Right atrium auricular region (tissue), 2 donors: Measurements from ENCODE around the gene ZNF784. TPM values are rescaled to one million over a fixed set of nuclear protein-coding genes. Genes with fewer than 3 reads are reported as not detected.
A peak's percentile ranks its signal among the peaks of the same experiment; 100 is the strongest.

ENCODE experiments used
- DNase-seq: peaks from one replicate; pipeline ENCODE4 v3.0.0-alpha.2; 2019; ENCODE audit warnings: low spot score
- H3K27ac ChIP-seq, 2 donors: fragments of 200-600 bp; sonication (generic); 1 replicate in 1 of 2; 2 replicates in 1 of 2; pipeline ENCODE4 v1.5.1; 2016 to 2019
- H3K27me3 ChIP-seq, 2 donors: fragments of 200-600 bp; sonication (generic); one replicate each; pipeline versions ENCODE4 v1.5.1 to v1.6.0; 2017 to 2019
- H3K36me3 ChIP-seq: fragments of 200-600 bp; sonication (generic); one replicate; pipeline ENCODE4 v1.5.1; 2016
- H3K4me1 ChIP-seq, 2 donors: fragments of 200-600 bp; sonication (generic); one replicate each; pipeline versions ENCODE4 v1.5.1 to v1.6.0; 2017 to 2019
- H3K4me3 ChIP-seq, 2 donors: fragments of 200-600 bp; sonication (generic); 1 replicate in 1 of 2; 2 replicates in 1 of 2; pipeline ENCODE4 v1.5.1; 2017 to 2019; ENCODE audit warnings: mild to moderate bottlenecking in 1 of 2, moderate library complexity in 1 of 2
- H3K9me3 ChIP-seq, 2 donors: fragments of 200-600 bp; sonication (generic); one replicate each; pipeline ENCODE4 v1.5.1; 2019
- CTCF ChIP-seq, 2 donors: fragments of 200-600 bp; sonication (generic); IDR thresholded peaks; one replicate each; pipeline ENCODE4 v1.5.1; 2019; ENCODE audit warnings: antibody characterized with exemption in 2 of 2
- total RNA-seq, 2 donors: library from RNA; depleted of rRNA; stranded (reverse); fragments of >200 nt; gene quantifications; one replicate each; pipeline ENCODE4 v1.1.0, GENCODE V29; 2016

Gene ZNF784
- total RNA-seq, 2 donors from 2014 or later, result 7.8 to 10.6 TPM

GRCh38 chr19:55623130-55623529 is 1.2 kb downstream of the ZNF784 start:
- TF ChIP-seq CTCF (IDR thresholded peaks at IDR 0.05), result no peak
- Histone ChIP-seq H3K4me1 (peaks cover 0 to 22% of the 10 kb centered on the region in 2 donors), H3K27ac (peak overlapping the region; percentile 97 to 99), H3K9me3 (no peaks in the 10 kb centered on the region), H3K4me3 (no peak overlapping the region), H3K36me3 (peaks cover under 1% of the 10 kb centered on the region), H3K27me3 (no peaks in the 10 kb centered on the region)
- DNase-seq, result no peak

GRCh38 chr19:55622242-55622969 is 2.0 kb downstream of the ZNF784 start:
- no peaks in the 10 kb centered on the region for H3K9me3 ChIP-seq
- DNase-seq, result no peak
- H3K4me3 ChIP-seq, result no peak overlapping the region
- peak overlapping the region in 1 of 2 donors; percentile 99 for H3K27ac ChIP-seq
- TF ChIP-seq CTCF (IDR thresholded peaks at IDR 0.05), result no peak
- no peaks in the 10 kb centered on the region for H3K27me3 ChIP-seq
- peaks cover 8% of the 10 kb centered on the region for H3K36me3 ChIP-seq
- peaks cover 0 to 22% of the 10 kb centered on the region in 2 donors for H3K4me1 ChIP-seq

GRCh38 chr19:55621673-55622231 is 2.6 kb downstream of the ZNF784 start:
- TF ChIP-seq CTCF (IDR thresholded peaks at IDR 0.05), result no peak
- H3K4me1 ChIP-seq, result peaks cover 0 to 22% of the 10 kb centered on the region in 2 donors
- no peak overlapping the region for H3K27ac ChIP-seq
- no peak for DNase-seq
- H3K36me3 ChIP-seq, result peaks cover 15% of the 10 kb centered on the region
- H3K4me3 ChIP-seq, result no peak overlapping the region
- H3K9me3 ChIP-seq, result no peaks in the 10 kb centered on the region
- no peaks in the 10 kb centered on the region for H3K27me3 ChIP-seq

GRCh38 chr19:55621205-55621672 is 3.1 kb downstream of the ZNF784 start:
- peaks cover 20% of the 10 kb centered on the region for H3K36me3 ChIP-seq
- H3K4me1 ChIP-seq, result peaks cover 0 to 22% of the 10 kb centered on the region in 2 donors
- H3K9me3 ChIP-seq, result no peaks in the 10 kb centered on the region
- H3K4me3 ChIP-seq, result no peak overlapping the region
- DNase-seq, result no peak
- no peak overlapping the region for H3K27ac ChIP-seq
- no peak for TF ChIP-seq CTCF (IDR thresholded peaks at IDR 0.05)
- no peaks in the 10 kb centered on the region for H3K27me3 ChIP-seq

GRCh38 chr19:55620410-55621204 is 3.8 kb downstream of the ZNF784 start:
- Histone ChIP-seq H3K9me3 (no peaks in the 10 kb centered on the region), H3K27ac (no peak overlapping the region), H3K27me3 (no peaks in the 10 kb centered on the region), H3K4me3 (no peak overlapping the region), H3K36me3 (peaks cover 26% of the 10 kb centered on the region), H3K4me1 (peaks cover 0 to 22% of the 10 kb centered on the region in 2 donors)
- no peak for TF ChIP-seq CTCF (IDR thresholded peaks at IDR 0.05)
- DNase-seq, result no peak
